A673 (cell line): ENCODE data around the gene PIGO. TPM values are rescaled to one million over a fixed set of nuclear protein-coding genes. Genes with fewer than 3 reads are reported as not detected.

Experiments used
- BruUV-seq: library from RNA; stranded (reverse); fragments of 400-500 nt; replicated peaks from 2 replicates; lab custom pipeline; 2021; lab: Mats Ljungman, UMichigan
- CTCF ChIA-PET: fragments of 300-600 bp; sonication (Branson Sonifier 250); formaldehyde crosslinking; loops from one replicate; lab custom pipeline; 2022; ENCODE audit warnings: antibody characterized with exemption; lab: Charles Lee
- POLR2A ChIA-PET: fragments of 300-600 bp; sonication (Branson Sonifier 250); formaldehyde crosslinking; loops from one replicate; lab custom pipeline; 2022; ENCODE audit warnings: antibody characterized with exemption; ENCODE audit not compliant: low non-redundant PET; lab: Charles Lee
- DNase-seq: peaks from one replicate; pipeline ENCODE4 v3.0.0-alpha.2; 2015; ENCODE audit warnings: low spot score
- H3K27ac ChIP-seq: fragments of 200-600 bp; sonication (generic); 2 replicates; pipeline ENCODE4 v1.5.1; 2016; ENCODE audit warnings: mixed run types, low read depth, mild to moderate bottlenecking, mixed read lengths, antibody characterized with exemption, low read length; ENCODE audit not compliant: poor library complexity, severe bottlenecking
- H3K27me3 ChIP-seq: fragments of 200-600 bp; sonication (generic); replicated peaks from 2 replicates; pipeline ENCODE4 v1.6.1; 2017; ENCODE audit warnings: mixed run types, low read depth, mild to moderate bottlenecking, mixed read lengths, antibody characterized with exemption, low read length; ENCODE audit not compliant: insufficient read depth, poor library complexity
- H3K36me3 ChIP-seq: fragments of 200-600 bp; sonication (generic); 2 replicates; pipeline ENCODE4 v1.6.1; 2016; ENCODE audit warnings: mixed run types, mild to moderate bottlenecking, mixed read lengths, antibody characterized with exemption, low read length; ENCODE audit not compliant: insufficient read depth, poor library complexity, severe bottlenecking
- H3K4me1 ChIP-seq: fragments of 200-600 bp; sonication (generic); 2 replicates; pipeline ENCODE4 v1.6.1; 2017; ENCODE audit warnings: mixed run types, mild to moderate bottlenecking, mixed read lengths, antibody characterized with exemption, low read length; ENCODE audit not compliant: insufficient read depth, poor library complexity, severe bottlenecking
- H3K4me3 ChIP-seq: fragments of 200-600 bp; sonication (generic); 2 replicates; pipeline ENCODE4 v1.5.1; 2016; ENCODE audit warnings: low read depth, mixed run types, mild to moderate bottlenecking, mixed read lengths, low read length; ENCODE audit not compliant: poor library complexity, severe bottlenecking
- H3K9me3 ChIP-seq: fragments of 200-600 bp; sonication (generic); 2 replicates; pipeline ENCODE4 v1.6.1; 2016; ENCODE audit warnings: mixed run types, low read depth, mild to moderate bottlenecking, mixed read lengths, antibody characterized with exemption, low read length; ENCODE audit not compliant: poor library complexity, severe bottlenecking
- CTCF ChIP-seq: fragments of 300-800, 200-600 bp; sonication (generic); conservative IDR thresholded peaks from 2 replicates; pipeline ENCODE4 v1.5.1; 2017; ENCODE audit warnings: low read depth, mild to moderate bottlenecking, antibody characterized with exemption, low read length, moderate library complexity, mixed read lengths
- EZH2 ChIP-seq: fragments of 200-600 bp; sonication (generic); IDR thresholded peaks from 2 replicates; pipeline ENCODE4 v1.6.1; 2017; ENCODE audit warnings: borderline replicate concordance, low read depth, mild to moderate bottlenecking, mixed read lengths, antibody characterized with exemption, low read length; ENCODE audit not compliant: poor library complexity, severe bottlenecking
- intact Hi-C: fragments of 100-400 bp; cut with micrococcal nuclease; formaldehyde crosslinking; loops from one replicate; pipeline ENCODE4 v1.10.0; 2022; ENCODE audit not compliant: unreplicated experiment
- total RNA-seq: library from RNA; stranded (reverse); gene quantifications from 2 replicates; pipeline ENCODE4 v1.2.3, GENCODE V29; 2021

PIGO gene
- total RNA-seq, 1 experiment from 2014 or later: 32.9 TPM

DNA sequence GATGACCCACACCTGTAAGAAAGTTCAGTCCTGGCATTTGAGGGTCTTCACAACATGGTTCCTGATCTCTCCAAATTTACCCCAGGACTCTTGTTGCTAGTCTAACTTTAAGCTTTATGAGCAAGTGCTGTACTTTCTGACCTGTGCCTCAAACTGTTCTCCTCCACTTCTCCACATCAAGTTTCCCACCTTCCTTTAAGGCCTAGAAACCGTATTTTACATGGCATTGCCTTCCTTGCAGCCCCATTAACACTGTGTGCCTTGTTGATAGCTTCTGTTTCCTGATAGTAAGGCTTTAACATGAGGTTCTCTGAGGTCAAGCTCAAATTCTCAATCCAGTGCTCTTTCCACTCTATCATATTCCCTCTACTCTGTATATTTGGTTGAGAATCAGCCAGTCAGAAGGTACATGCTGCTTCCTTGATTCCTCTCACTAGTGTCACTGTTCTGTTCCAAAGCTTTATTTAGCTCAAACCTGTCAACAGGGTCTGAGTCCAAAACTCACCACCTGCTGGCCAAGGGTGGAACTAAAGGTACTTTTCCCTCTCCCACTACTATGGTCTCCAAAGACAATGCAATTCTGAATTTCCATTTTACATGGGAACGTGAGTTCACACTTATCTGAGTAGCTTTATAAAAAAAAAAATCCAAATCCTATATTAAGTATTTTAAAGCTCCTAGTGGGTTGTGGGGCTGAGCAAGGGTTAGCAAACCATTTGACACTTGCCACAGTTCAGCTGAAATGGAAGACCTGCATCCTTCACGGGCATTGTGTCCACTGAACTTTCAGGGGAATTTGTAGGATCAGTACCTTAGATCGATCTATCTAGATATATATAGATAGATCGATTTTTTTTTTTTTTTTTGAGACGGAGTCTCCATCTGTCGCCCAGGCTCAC is 45.1 kb downstream of the PIGO start:
- peak; percentile 72 for TF ChIP-seq CTCF
- TF ChIP-seq EZH2: no peak
- intact Hi-C loops: loop anchor here (2.0 kb wide), 1 partner anchor 153 kb away; no protein-coding TSS in a partner anchor
- no peaks in the 10 kb centered on the region for H3K9me3 ChIP-seq
- no peak overlapping the region for H3K4me3 ChIP-seq
- DNase-seq: peak; percentile 71
- no peak overlapping the region for H3K27ac ChIP-seq
- peaks cover 14% of the 10 kb centered on the region for H3K36me3 ChIP-seq
- no TSS peak for BruUV-seq
- no peaks in the 10 kb centered on the region for H3K4me1 ChIP-seq
- no peaks in the 10 kb centered on the region for H3K27me3 ChIP-seq
- POLR2A ChIA-PET: interaction anchor here (0.7 kb wide), 1 partner anchor 26 kb away, joined by 3 read pairs; no protein-coding TSS in a partner anchor
- CTCF ChIA-PET: interaction anchor here (0.6 to 2.5 kb wide), 12 partner anchors 9 to 596 kb away, joined by 3 to 61 read pairs (median 3); partner anchors contain the start of genes FANCG and PIGO

DNA sequence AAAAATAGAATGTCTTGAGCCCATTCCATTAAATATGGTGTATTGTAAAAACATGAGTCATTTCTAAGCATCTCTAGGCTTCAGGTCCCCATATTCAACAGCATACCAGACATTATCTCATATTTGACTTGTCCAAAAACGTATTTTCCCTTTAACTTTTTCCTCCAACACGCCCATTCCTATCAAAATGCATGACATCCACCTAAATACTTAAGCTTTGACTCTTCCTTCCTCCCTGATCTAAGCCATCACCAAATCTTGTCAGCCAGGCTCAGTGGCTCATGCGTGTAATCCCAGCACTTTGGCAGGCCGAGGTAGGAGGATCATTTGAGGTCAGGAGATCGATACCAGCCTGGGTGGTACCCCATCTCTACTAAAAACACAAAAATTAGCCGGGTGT is 47.9 kb downstream of the PIGO start:
- no TSS peak for BruUV-seq
- ChIA-PET POLR2A (no interaction called here), CTCF (no interaction called here)
- Histone ChIP-seq H3K4me3 (no peak overlapping the region), H3K9me3 (no peaks in the 10 kb centered on the region), H3K27me3 (no peaks in the 10 kb centered on the region), H3K4me1 (no peaks in the 10 kb centered on the region), H3K27ac (no peak overlapping the region), H3K36me3 (no peaks in the 10 kb centered on the region)
- intact Hi-C loops: no loop called here
- no peak for DNase-seq
- TF ChIP-seq CTCF: no peak
- no peak for TF ChIP-seq EZH2

GRCh38 chr9:35044071-35044470 is 52.3 kb downstream of the PIGO start:
- Histone ChIP-seq H3K4me1 (no peaks in the 10 kb centered on the region), H3K27me3 (no peaks in the 10 kb centered on the region), H3K36me3 (no peaks in the 10 kb centered on the region), H3K9me3 (no peaks in the 10 kb centered on the region), H3K27ac (no peak overlapping the region), H3K4me3 (no peak overlapping the region)
- TF ChIP-seq CTCF (no peak), EZH2 (no peak)
- intact Hi-C loops: no loop called here
- no TSS peak for BruUV-seq
- ChIA-PET POLR2A (interaction anchor here (0.5 kb wide), 1 partner anchor 56 kb away, joined by 7 read pairs; no protein-coding TSS in a partner anchor), CTCF (no interaction called here)
- DNase-seq: no peak
